NCI-H82 (cell line): Measurements from ENCODE around the gene DAAM1.

ENCODE experiments used
- DNase-seq: peaks from one replicate; lab custom pipeline; 2025; lab: John Stamatoyannopoulos, UW

The DAAM1 gene

DNA sequence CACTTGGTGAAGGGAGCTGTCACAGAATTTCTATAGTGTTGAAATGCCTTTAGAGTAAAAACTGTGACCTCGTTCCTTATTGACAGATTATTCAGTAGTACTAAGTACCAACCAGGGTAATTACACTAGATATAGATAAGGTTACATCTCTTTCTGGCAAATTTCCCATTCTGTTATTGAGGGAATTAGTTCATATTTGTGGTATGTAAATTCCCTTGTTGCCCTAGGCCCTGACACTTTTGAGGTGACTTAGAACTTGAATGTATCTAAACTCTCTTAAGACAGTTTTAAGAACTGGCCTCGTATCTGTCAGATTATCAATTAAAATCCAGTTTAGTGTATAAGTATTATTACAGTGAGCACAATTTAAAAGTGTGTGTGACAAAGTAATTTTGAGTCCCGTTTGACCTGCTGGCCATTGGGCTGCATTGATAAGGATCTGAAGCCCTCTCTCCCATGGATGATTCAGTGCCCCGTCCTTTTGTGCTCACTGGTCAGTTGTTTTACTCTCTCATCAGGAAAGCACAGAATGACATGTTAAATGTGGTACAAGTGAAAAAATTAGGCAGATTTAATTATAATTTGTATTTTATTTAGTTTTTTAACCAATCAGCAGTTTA is 153.5 kb downstream of the DAAM1 start:
- DNase-seq, result no peak

DNA sequence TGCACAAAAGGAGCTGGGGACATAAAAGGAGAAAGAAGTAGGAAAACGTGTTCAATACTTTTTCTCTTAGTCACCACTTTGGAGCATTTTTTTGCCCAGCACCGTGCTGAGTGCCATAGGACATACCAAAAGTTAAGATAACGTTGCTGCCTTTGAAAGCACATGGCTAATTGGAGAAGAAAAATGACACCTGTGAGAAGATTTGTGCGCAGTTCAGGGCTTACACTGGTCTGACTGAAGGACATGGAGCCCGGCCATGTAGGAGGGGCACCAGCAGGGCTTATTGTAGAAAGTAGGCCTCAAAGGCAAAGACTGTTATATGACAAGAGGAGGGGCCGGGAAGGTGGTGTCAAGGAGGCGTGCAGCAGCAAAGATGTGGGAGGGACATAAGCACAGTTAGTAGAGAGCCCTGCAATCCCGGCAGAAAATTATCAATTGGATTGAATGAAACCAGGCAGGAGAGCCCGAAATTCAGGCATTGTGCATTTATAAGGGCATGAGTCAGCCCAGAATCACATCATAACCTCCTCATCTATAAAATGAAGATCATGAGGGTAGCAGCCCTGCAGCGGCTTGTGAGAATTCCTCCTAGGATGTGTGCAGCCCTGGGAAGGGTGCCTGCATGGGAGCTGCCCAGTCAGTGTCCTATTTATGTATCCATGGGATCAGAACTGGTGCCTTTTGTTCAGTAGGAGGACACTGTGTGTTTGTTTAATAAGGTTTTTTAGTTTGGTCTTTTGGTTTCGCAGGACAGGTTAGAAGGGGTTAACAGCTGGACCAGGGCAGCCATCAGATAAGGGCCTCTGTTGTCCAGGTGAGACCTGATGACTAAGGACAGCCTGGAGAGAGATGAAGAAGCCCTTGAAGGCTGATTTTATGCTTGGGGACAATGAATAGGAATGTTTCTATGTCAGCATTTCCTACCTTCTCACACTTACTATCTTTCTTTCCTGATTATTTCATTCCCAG is 154.3 kb downstream of the DAAM1 start:
- no peak for DNase-seq

GRCh38 chr14:59343585-59343984 is 155.1 kb downstream of the DAAM1 start:
- no peak for DNase-seq

- DNase-seq, result no peak
Measured at GRCh38 chr14:59344016-59344415, 155.5 kb downstream of the DAAM1 start.

- no peak for DNase-seq
Measured at GRCh38 chr14:59344691-59345455, 156.4 kb downstream of the DAAM1 start.

DNA sequence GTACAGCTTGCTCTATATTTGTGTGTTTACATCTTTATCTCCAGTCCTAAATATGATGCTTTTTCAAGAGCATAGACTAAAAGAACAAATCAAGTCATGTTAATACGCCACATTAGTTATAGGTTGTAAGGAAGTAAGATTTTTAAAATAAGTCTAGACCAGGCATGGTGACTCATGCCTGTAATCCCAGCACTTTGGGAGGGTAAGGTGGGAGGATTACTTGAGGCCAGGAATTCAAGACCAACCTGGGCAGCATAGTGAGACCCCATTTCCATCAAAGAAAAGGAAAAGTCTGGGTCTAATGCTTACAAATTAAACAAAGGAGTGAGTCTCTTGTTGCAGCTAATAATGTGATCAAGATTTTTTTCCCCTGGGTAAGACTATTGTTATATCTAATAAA is 157.9 kb downstream of the DAAM1 start:
- no peak for DNase-seq

- no peak for DNase-seq
Measured at GRCh38 chr14:59346796-59347510, 158.5 kb downstream of the DAAM1 start.

DNA sequence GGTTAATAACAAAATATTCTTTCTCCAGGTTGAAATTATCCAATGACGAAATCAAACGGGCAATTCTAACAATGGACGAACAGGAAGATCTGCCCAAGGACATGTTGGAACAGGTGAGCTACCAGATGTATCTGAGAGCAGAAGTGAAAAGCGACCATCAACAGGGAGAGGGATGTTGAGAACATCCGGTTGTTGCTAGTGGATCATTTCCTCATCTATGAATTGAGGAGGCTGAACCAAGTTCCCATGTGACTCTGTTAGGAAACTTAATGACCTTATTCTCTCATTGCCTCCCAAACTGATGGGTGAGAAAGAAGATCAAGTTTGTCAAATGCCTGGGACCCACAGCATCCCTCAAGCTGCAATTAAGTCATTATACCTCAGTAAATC is 159.0 kb downstream of the DAAM1 start:
- no peak for DNase-seq

DNA sequence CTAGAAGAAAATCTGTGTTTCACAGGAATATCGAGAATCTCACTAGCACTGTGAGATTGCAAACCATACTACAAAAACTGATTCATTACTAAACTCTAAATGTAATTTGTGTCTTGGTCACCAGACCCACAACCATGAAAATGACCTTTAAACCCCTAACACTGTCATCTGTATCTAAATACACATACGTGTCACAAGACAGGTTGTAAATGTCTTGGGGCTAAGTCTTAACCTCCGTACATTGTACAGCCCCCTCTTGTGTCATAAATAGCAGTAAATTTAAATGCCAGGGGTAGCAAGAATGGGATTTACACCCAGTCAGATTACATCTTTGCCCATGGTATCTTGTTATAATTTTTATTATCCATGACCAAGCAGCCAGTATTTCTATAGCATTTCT is 159.4 kb downstream of the DAAM1 start:
- no peak for DNase-seq

GRCh38 chr14:59349258-59349701 is 160.8 kb downstream of the DAAM1 start:
- no peak for DNase-seq

- no peak for DNase-seq
Measured at GRCh38 chr14:59352961-59353360, 164.5 kb downstream of the DAAM1 start.

GRCh38 chr14:59354666-59355065 is 166.2 kb downstream of the DAAM1 start:
- DNase-seq, result no peak

DNA sequence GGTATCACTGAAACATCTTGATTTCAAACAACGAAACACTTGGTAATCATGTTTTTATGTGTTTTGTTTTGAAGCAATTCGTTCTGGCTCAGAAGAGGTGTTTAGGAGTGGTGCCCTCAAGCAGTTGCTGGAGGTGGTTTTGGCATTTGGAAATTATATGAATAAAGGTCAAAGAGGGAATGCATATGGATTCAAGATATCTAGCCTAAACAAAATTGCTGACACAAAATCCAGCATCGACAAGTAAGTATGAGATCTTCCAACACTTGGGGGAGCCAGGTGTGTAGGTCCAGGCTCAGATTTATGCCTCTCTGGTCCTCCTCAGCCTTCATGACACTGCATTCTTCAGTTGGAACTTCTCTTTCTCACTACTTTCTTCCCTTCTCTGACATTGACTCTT is 166.6 kb downstream of the DAAM1 start:
- no peak for DNase-seq

DNA sequence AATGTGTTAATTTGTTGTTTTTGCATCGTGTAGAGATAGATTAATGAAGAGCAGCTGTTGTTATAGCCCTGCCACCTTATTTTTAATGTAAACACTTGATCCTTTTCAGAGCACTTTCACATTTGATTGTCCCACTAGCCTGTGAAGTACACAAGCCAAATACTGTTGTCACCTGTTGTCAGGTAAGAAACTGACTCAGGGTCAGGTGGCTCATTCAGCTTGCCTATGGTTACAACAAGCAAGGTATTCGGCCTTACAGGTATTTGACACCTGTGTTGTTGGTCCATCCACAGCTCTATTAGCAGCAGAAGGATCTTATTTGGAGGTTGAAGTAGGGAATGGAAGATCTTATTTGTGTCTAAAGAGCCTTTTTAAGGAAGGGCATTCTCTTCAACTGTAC is 167.8 kb downstream of the DAAM1 start:
- DNase-seq, result no peak

DNA sequence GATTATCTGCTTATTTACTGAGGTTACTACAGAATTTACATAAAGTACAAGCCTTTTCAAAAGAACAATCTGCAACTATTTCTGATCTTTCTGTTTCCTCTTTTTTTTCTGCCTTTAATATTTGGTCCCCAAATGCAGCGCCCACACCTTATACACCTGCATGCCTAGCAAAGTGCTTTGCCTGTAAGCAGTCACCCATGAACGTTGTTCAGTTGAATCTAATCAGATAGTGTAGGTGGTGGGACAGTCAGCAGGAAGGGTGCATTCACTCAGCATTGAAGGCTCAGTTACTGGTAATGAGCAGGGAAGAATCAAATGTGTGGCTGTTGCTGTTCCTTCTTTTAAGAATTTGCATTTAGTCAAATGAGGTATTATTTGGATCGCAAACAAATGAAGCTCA is 168.3 kb downstream of the DAAM1 start:
- no peak for DNase-seq

GRCh38 chr14:59358102-59358501 is 169.6 kb downstream of the DAAM1 start:
- no peak for DNase-seq

GRCh38 chr14:59358784-59359183 is 170.3 kb downstream of the DAAM1 start:
- DNase-seq, result no peak

DNA sequence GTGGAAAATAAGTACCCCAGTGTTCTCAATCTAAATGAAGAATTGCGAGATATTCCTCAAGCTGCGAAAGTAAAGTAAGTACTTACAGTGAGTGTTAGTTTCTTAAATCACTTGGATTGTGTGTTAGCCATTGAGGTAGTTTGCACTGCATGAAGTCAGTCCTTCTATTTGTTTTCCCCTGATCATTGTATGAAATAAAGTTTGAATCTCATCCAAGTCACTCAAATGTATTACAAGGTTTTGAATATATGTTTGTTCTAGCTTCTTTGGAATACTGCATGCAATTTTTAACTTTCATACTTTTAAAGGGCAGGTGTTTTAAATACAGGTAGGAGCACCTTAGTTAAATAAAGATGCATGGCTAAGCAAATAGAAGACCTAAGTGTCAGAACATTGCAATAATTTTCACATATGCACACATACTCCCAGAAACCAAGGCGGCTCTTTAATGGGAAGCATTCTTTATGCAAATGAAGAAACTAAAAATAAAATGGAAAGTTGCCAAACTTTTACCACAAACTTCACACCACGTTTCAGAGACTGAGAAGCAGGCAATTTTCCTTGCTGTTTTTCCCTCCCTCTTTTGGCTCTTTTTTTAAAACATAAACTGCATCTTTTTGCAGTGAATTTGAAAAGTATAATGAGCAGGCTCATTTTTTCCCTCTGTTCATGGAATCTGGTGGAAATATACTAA is 171.1 kb downstream of the DAAM1 start:
- DNase-seq, result no peak

GRCh38 chr14:59360233-59360632 is 171.8 kb downstream of the DAAM1 start:
- no peak for DNase-seq

DNA sequence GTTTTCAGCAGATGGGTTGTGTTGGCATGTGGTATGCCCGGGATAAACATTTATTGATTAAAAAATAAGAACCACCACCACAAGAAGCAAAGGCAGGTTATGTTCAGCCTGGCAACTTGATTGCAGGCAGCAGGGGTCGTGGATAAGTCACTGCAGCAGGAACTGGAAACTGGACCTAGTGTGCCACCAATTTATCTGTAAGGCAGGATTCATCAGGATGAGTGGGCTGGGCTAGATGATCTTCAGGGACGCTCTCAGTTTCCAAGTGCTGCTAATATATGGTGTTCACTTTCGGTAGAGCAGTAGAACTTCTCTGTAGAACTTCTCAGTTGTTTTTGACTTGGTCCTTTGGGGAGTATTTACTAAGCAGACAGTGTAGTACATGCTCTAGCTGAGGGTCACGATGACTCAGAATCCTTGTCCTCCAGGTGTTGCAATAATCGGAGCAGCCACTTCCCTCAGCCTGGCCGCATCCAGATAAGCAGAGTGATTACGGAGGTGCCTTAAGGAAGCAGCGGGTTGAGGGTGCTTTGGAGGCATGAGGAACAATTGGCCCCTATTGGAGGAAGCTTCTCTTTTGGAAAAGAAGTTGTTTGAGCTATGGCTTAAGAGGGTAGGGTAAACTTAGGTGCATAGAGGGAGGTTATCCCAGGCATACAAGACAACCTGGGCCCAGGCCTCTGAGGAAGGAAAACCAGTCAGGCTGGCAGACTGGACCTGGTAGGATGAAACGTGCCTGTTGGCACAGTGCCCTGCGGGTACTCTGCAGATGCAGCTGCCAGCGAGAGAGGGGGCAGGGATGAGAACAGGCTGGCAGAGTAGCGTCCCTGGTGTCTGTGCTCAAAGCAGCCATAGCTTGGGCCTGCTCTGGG is 172.7 kb downstream of the DAAM1 start:
- no peak for DNase-seq
